Endothelial cell of umbilical vein (primary cell): ENCODE data around the gene CACNB1.

Source experiments
- EZH2 ChIP-seq: IDR thresholded peaks from 2 replicates; pipeline ENCODE4 v1.6.1; 2012; ENCODE audit warnings: borderline replicate concordance, low read depth, mild to moderate bottlenecking, moderate library complexity, low read length, inconsistent platforms; ENCODE audit not compliant: severe bottlenecking
- GATA2 ChIP-seq: IDR thresholded peaks from 2 replicates; pipeline ENCODE4 v1.7.0; 2011; ENCODE audit warnings: low read depth, mild to moderate bottlenecking, moderate library complexity, mixed read lengths, low read length; ENCODE audit not compliant: insufficient read length, insufficient read depth
- MAX ChIP-seq: IDR thresholded peaks from 2 replicates; pipeline ENCODE4 v1.6.1; 2011; ENCODE audit not compliant: insufficient read depth, insufficient read length
- MYC ChIP-seq: IDR thresholded peaks from one replicate; pipeline ENCODE4 v1.6.1; 2011; ENCODE audit warnings: mild to moderate bottlenecking, low read depth, low read length
- POLR2A ChIP-seq: IDR thresholded peaks from 2 replicates; pipeline ENCODE4 v1.6.1; 2012; ENCODE audit warnings: low read depth, mild to moderate bottlenecking, control low read depth, low read length
- POLR2AphosphoS5 ChIP-seq: IDR thresholded peaks from 2 replicates; pipeline ENCODE4 v1.6.1; 2012; ENCODE audit warnings: low read depth, mild to moderate bottlenecking, control low read depth, low read length, moderate library complexity; ENCODE audit not compliant: insufficient read depth
- TF ChIP-seq, protein P1 (sequence below), 2 donors: IDR thresholded peaks; 1 replicate in 1 of 2; 2 replicates in 1 of 2; pipeline ENCODE4 v1.5.1; 2011; ENCODE audit warnings: low read length in 2 of 2, mild to moderate bottlenecking in 2 of 2, moderate library complexity in 2 of 2, control low read depth in 1 of 2, inconsistent platforms in 1 of 2, low read depth in 1 of 2; ENCODE audit not compliant: insufficient read depth in 1 of 2; ENCODE audit errors: extremely low read depth in 1 of 2

GRCh38 chr17:39204245-39204644 lies 6.8 kb upstream of the CACNB1 start:
- TF ChIP-seq MYC (no peak), EZH2 (no peak), POLR2AphosphoS5 (no peak), POLR2A (no peak), GATA2 (no peak), MAX (no peak)
- TF ChIP-seq, protein P1, sequence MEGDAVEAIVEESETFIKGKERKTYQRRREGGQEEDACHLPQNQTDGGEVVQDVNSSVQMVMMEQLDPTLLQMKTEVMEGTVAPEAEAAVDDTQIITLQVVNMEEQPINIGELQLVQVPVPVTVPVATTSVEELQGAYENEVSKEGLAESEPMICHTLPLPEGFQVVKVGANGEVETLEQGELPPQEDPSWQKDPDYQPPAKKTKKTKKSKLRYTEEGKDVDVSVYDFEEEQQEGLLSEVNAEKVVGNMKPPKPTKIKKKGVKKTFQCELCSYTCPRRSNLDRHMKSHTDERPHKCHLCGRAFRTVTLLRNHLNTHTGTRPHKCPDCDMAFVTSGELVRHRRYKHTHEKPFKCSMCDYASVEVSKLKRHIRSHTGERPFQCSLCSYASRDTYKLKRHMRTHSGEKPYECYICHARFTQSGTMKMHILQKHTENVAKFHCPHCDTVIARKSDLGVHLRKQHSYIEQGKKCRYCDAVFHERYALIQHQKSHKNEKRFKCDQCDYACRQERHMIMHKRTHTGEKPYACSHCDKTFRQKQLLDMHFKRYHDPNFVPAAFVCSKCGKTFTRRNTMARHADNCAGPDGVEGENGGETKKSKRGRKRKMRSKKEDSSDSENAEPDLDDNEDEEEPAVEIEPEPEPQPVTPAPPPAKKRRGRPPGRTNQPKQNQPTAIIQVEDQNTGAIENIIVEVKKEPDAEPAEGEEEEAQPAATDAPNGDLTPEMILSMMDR (IDR thresholded peaks at IDR 0.05; ENCODE audit: extremely low read depth in 1 of 2, insufficient read depth in 1 of 2, low read depth in 1 of 2, low read length in 2 of 2), result no peak
